ENCODE results near the gene PLCH2. TPM values are rescaled to one million over a fixed set of nuclear protein-coding genes. Genes with fewer than 3 reads are reported as not detected.

PLCH2 gene
- total and polyA plus RNA-seq, 2 of the 13 experiments (the other 11 are each of a cell fraction or from before 2014, with no cell fraction given), result 0.15 to 0.67 TPM

DNA sequence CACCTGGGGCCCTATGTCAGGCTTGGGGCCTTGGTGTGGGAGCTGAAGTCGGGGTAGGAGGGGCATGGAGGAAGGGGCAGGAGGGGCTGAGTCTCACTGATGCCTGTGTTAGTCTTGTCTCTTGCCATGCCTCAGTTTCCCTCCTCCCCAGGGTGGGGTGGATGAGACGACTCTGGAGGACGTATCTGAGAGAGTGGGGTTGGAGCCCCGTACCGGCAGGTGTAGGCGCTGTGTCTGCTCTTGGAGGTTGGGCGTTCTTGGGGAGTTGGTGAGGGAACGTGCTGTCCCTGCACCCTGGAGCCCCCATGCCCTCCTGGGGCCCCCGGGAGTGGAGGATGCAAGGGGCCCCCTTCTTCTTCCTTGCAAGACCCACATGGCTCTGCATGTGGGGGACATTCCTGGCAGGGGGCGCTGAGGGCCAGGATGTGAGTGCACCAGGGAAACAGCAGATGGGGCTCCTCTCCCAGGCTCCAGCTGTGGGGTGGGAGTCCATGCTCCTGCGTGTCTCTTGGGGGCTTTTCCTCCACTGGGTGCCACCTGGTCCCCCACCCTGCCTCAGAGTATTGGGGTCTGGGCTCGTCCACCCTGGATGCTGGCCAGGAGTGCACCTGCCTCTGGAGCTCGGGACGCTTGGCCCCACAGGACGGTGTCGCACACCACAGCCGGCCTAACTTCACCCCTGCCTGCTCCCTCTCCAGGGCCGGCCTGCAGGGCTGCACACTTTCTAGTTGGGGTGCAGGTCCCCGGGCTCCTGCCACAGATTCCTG is 78.7 kb downstream of the PLCH2 start (continued):
- TF ChIP-seq, protein P1, sequence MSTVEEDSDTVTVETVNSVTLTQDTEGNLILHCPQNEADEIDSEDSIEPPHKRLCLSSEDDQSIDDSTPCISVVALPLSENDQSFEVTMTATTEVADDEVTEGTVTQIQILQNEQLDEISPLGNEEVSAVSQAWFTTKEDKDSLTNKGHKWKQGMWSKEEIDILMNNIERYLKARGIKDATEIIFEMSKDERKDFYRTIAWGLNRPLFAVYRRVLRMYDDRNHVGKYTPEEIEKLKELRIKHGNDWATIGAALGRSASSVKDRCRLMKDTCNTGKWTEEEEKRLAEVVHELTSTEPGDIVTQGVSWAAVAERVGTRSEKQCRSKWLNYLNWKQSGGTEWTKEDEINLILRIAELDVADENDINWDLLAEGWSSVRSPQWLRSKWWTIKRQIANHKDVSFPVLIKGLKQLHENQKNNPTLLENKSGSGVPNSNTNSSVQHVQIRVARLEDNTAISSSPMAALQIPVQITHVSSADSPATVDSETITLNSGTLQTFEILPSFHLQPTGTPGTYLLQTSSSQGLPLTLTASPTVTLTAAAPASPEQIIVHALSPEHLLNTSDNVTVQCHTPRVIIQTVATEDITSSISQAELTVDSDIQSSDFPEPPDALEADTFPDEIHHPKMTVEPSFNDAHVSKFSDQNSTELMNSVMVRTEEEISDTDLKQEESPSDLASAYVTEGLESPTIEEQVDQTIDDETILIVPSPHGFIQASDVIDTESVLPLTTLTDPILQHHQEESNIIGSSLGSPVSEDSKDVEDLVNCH (CRISPR knock-in tag; IDR thresholded peaks at IDR 0.05), result no peak
- no peak for TF ChIP-seq TSC22D2 (CRISPR knock-in tag; IDR thresholded peaks at IDR 0.05; ENCODE audit: borderline replicate concordance)
- TF ChIP-seq, protein P2, sequence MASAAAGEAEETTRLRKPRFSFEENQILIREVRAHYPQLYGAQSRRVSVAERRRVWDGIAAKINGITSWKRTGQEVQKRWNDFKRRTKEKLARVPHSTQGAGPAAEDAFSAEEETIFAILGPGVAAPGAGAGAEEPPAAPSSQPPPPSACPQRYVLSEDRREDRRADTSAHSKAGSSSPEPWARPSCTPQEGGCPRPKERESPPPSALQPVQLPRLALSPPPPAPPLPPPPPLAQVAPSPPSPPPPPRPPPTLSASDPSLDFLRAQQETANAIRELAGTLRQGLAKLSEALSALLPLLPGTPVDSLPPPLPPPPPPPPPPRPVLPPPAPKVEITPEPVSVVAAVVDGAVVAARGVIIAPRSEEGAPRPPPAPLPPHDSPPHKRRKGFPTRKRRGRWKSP (CRISPR knock-in tag; IDR thresholded peaks at IDR 0.05), result no peak
- no peak for TF ChIP-seq ZMAT3 (CRISPR knock-in tag; conservative IDR thresholded peaks at IDR 0.05)
- TF ChIP-seq AHR (CRISPR knock-in tag; IDR thresholded peaks at IDR 0.05), result 0 out of 2 replicates have a peak, but pooled peaks have one; percentile 12
- TF ChIP-seq ZNF883 (CRISPR knock-in tag; IDR thresholded peaks at IDR 0.05; ENCODE audit: not compliant biosample characterization), result no peak
- no peak for TF ChIP-seq TCF12 (IDR thresholded peaks at IDR 0.05)
- no peak for TF ChIP-seq TCF12 (CRISPR knock-in tag; IDR thresholded peaks at IDR 0.05)
- no peak for TF ChIP-seq TGIF2 (CRISPR knock-in tag; IDR thresholded peaks at IDR 0.05)
- TF ChIP-seq GFI1 (CRISPR knock-in tag; IDR thresholded peaks at IDR 0.05; ENCODE audit: borderline replicate concordance), result no peak
- no peak for TF ChIP-seq KMT2B (CRISPR knock-in tag; IDR thresholded peaks at IDR 0.05)
- no peak for TF ChIP-seq ISL2 (CRISPR knock-in tag; IDR thresholded peaks at IDR 0.05)

Other genes with a start within 250 kb of the PLCH2 start
- gene SKI, start 248.0 kb upstream of the PLCH2 start, total RNA-seq (2016; rRNA removed; fragmentation: Illumina TruSeq; extraction: Trizol), result 6.9 and 9.6 TPM in 2 replicates
- 4.7 and 5.9 TPM in 2 replicates for gene SKI, start 248.0 kb upstream of the PLCH2 start, polyA plus RNA-seq (2011; rRNA removed)
- gene MORN1, start 84.7 kb upstream of the PLCH2 start, total RNA-seq (2016; rRNA removed; fragmentation: Illumina TruSeq; extraction: Trizol), result 3.9 and 6.5 TPM in 2 replicates
- 2.6 and 3.1 TPM in 2 replicates for gene MORN1, start 84.7 kb upstream of the PLCH2 start, polyA plus RNA-seq (2011; rRNA removed)
- 83.9 and 128 TPM in 2 replicates for gene RER1, start 84.4 kb upstream of the PLCH2 start, total RNA-seq (2016; rRNA removed; fragmentation: Illumina TruSeq; extraction: Trizol)
- 135 and 164 TPM in 2 replicates for gene RER1, start 84.4 kb upstream of the PLCH2 start, polyA plus RNA-seq (2011; rRNA removed)
- gene PEX10, start 63.7 kb upstream of the PLCH2 start, total RNA-seq (2016; rRNA removed; fragmentation: Illumina TruSeq; extraction: Trizol), result 38.3 and 39.6 TPM in 2 replicates
- gene PEX10, start 63.7 kb upstream of the PLCH2 start, polyA plus RNA-seq (2011; rRNA removed), result 16.1 and 21.0 TPM in 2 replicates
- gene PANK4, start 50.3 kb downstream of the PLCH2 start, total RNA-seq (2016; rRNA removed; fragmentation: Illumina TruSeq; extraction: Trizol), result 9.2 and 19.3 TPM in 2 replicates
- gene PANK4, start 50.3 kb downstream of the PLCH2 start, polyA plus RNA-seq (2011; rRNA removed), result 17.2 and 17.4 TPM in 2 replicates
- gene HES5, start 54.0 kb downstream of the PLCH2 start, total RNA-seq (2016; rRNA removed; fragmentation: Illumina TruSeq; extraction: Trizol), result not detected in 2 replicates
- gene HES5, start 54.0 kb downstream of the PLCH2 start, polyA plus RNA-seq (2011; rRNA removed), result 0.05 TPM in 1 of 2 replicates, not detected in the other
- gene TNFRSF14, start 80.1 kb downstream of the PLCH2 start, total RNA-seq (2016; rRNA removed; fragmentation: Illumina TruSeq; extraction: Trizol), result 6.2 and 11.9 TPM in 2 replicates
- 49.9 and 70.7 TPM in 2 replicates for gene TNFRSF14, start 80.1 kb downstream of the PLCH2 start, polyA plus RNA-seq (2011; rRNA removed)
- gene PRXL2B, start 110.5 kb downstream of the PLCH2 start, total RNA-seq (2016; rRNA removed; fragmentation: Illumina TruSeq; extraction: Trizol), result 14.1 and 16.8 TPM in 2 replicates
- 22.1 and 29.5 TPM in 2 replicates for gene PRXL2B, start 110.5 kb downstream of the PLCH2 start, polyA plus RNA-seq (2011; rRNA removed)
- not detected in 2 replicates for gene MMEL1, start 156.7 kb downstream of the PLCH2 start, total RNA-seq (2016; rRNA removed; fragmentation: Illumina TruSeq; extraction: Trizol)
- 0.48 and 1.6 TPM in 2 replicates for gene MMEL1, start 156.7 kb downstream of the PLCH2 start, polyA plus RNA-seq (2011; rRNA removed)

Data from HepG2 (cell line).